HEK293 (cell line): ENCODE data around the gene TRPM2.

Experiments used
- CTCF ChIA-PET: fragments of 350-600 bp; formaldehyde crosslinking; extraction: SDS; loops from one replicate; lab custom pipeline; 2021; ENCODE audit warnings: antibody characterized with exemption; lab: Yijun Ruan, JAX
- POLR2A ChIA-PET: fragments of 300-600 bp; formaldehyde crosslinking; extraction: SDS; loops from one replicate; lab custom pipeline; 2020; ENCODE audit warnings: antibody characterized with exemption, inconsistent platforms; lab: Yijun Ruan, JAX
- H3K27ac ChIP-seq: fragments of 200-500 bp; sonication (Bioruptor generic); 2 replicates; pipeline ENCODE4 v1.5.1; 2014; ENCODE audit warnings: low read depth, low read length, control low read depth, inconsistent platforms; ENCODE audit errors: extremely low read depth
- H3K36me3 ChIP-seq, 2 experiments: fragments of 200-500 bp in 1 of 2; sonication (Bioruptor generic) in 1 of 2; 1 replicate in 1 of 2; 2 replicates in 1 of 2; pipeline ENCODE4 v1.5.1; 2014 to 2017; ENCODE audit warnings: inconsistent platforms in 2 of 2, low read length in 2 of 2; ENCODE audit not compliant: control insufficient read depth in 2 of 2, insufficient read depth in 1 of 2
- H3K4me1 ChIP-seq: fragments of 200-500 bp; sonication (Bioruptor generic); 2 replicates; pipeline ENCODE4 v1.5.1; 2014; ENCODE audit warnings: mild to moderate bottlenecking, low read length, inconsistent platforms; ENCODE audit not compliant: control insufficient read depth, insufficient read depth
- H3K4me3 ChIP-seq: 2 replicates; pipeline ENCODE4 v1.5.1; 2011; ENCODE audit warnings: low read depth, mild to moderate bottlenecking, control low read depth, low read length, moderate library complexity
- H3K9me3 ChIP-seq: fragments of 200-500 bp; sonication (Bioruptor generic); 2 replicates; pipeline ENCODE4 v1.5.1; 2014; ENCODE audit warnings: low read depth, low read length, inconsistent platforms; ENCODE audit not compliant: control insufficient read depth, insufficient read depth
- GLI2 ChIP-seq: fragments of 450-650 bp; formaldehyde crosslinking; IDR thresholded peaks from 2 replicates; pipeline ENCODE4; 2017; ENCODE audit warnings: missing biosample characterization, missing genetic modification characterization, low read depth, borderline replicate concordance
- GLI4 ChIP-seq: fragments of 450-650 bp; formaldehyde crosslinking; IDR thresholded peaks from 2 replicates; pipeline ENCODE4 v1.5.1; 2016; ENCODE audit warnings: missing biosample characterization, missing genetic modification characterization
- KLF8 ChIP-seq: fragments of 450-650 bp; formaldehyde crosslinking; IDR thresholded peaks from 2 replicates; pipeline ENCODE4 v1.5.1; 2016; ENCODE audit warnings: missing biosample characterization, missing genetic modification characterization
- REST ChIP-seq: fragments of 450-650 bp; formaldehyde crosslinking; IDR thresholded peaks from 2 replicates; pipeline ENCODE4 v1.5.1; 2016; ENCODE audit warnings: missing biosample characterization, missing genetic modification characterization
- SETDB1 ChIP-seq: IDR thresholded peaks from one replicate; pipeline ENCODE4 v1.6.1; 2017; ENCODE audit warnings: mild to moderate bottlenecking, low read length, moderate library complexity, mixed read lengths; ENCODE audit not compliant: insufficient read length
- ZEB2 ChIP-seq: fragments of 450-650 bp; formaldehyde crosslinking; IDR thresholded peaks from 2 replicates; pipeline ENCODE4 v1.5.1; 2016; ENCODE audit warnings: missing biosample characterization, missing genetic modification characterization
- ZFP3 ChIP-seq: fragments of 450-650 bp; formaldehyde crosslinking; IDR thresholded peaks from 2 replicates; pipeline ENCODE4 v1.5.1; 2016; ENCODE audit warnings: low read depth, missing biosample characterization, missing genetic modification characterization
- ZNF133 ChIP-seq: fragments of 450-650 bp; formaldehyde crosslinking; IDR thresholded peaks from 2 replicates; pipeline ENCODE4 v1.5.1; 2016; ENCODE audit warnings: missing biosample characterization, missing genetic modification characterization
- ZNF184 ChIP-seq: fragments of 450-650 bp; IDR thresholded peaks from 2 replicates; pipeline ENCODE4 v1.5.1; 2018; ENCODE audit warnings: missing biosample characterization, mild to moderate bottlenecking, missing genetic modification characterization
- ZNF223 ChIP-seq: fragments of 450-650 bp; formaldehyde crosslinking; IDR thresholded peaks from 2 replicates; pipeline ENCODE4 v1.5.1; 2016; ENCODE audit warnings: missing biosample characterization, missing genetic modification characterization
- ZNF23 ChIP-seq: fragments of 450-650 bp; formaldehyde crosslinking; IDR thresholded peaks from 2 replicates; pipeline ENCODE4 v1.5.1; 2016; ENCODE audit warnings: missing biosample characterization, missing genetic modification characterization, borderline replicate concordance
- ZNF24 ChIP-seq: fragments of 450-650 bp; formaldehyde crosslinking; IDR thresholded peaks from 2 replicates; pipeline ENCODE4 v1.5.1; 2016; ENCODE audit warnings: missing biosample characterization, missing genetic modification characterization
- ZNF26 ChIP-seq: fragments of 450-650 bp; formaldehyde crosslinking; IDR thresholded peaks from 2 replicates; pipeline ENCODE4 v1.5.1; 2016; ENCODE audit warnings: missing biosample characterization, missing genetic modification characterization
- ZNF302 ChIP-seq: fragments of 450-650 bp; formaldehyde crosslinking; IDR thresholded peaks from 2 replicates; pipeline ENCODE4 v1.5.1; 2016; ENCODE audit warnings: missing biosample characterization, missing genetic modification characterization, low read depth
- ZNF449 ChIP-seq: fragments of 450-650 bp; formaldehyde crosslinking; IDR thresholded peaks from 2 replicates; pipeline ENCODE4 v1.5.1; 2017; ENCODE audit warnings: missing biosample characterization, mild to moderate bottlenecking, missing genetic modification characterization, moderate library complexity
- ZNF548 ChIP-seq: fragments of 450-650 bp; formaldehyde crosslinking; IDR thresholded peaks from 2 replicates; pipeline ENCODE4 v1.5.1; 2016; ENCODE audit warnings: missing biosample characterization, missing genetic modification characterization
- ZNF645 ChIP-seq: fragments of 450-650 bp; formaldehyde crosslinking; IDR thresholded peaks from 2 replicates; pipeline ENCODE4; 2016; ENCODE audit warnings: missing biosample characterization, missing genetic modification characterization

Gene TRPM2

GRCh38 chr21:44459712-44460440 is 106.5 kb downstream of the TRPM2 start:
- H3K4me1 ChIP-seq: no peaks in the 10 kb centered on the region
- no peak overlapping the region for H3K4me3 ChIP-seq
- TF ChIP-seq ZNF24 (tag by site-specific recombination): no peak
- TF ChIP-seq GLI2: no peak
- no peak for TF ChIP-seq ZNF645 (tag by site-specific recombination)
- no peak for TF ChIP-seq REST (tag by site-specific recombination)
- TF ChIP-seq ZNF133 (tag by site-specific recombination): no peak
- TF ChIP-seq ZNF23 (tag by site-specific recombination): no peak
- no peaks in the 10 kb centered on the region for H3K9me3 ChIP-seq
- peaks cover 0 to 5% of the 10 kb centered on the region in 2 experiments; a peak in 1 of 3 replicates for H3K36me3 ChIP-seq
- no peak overlapping the region for H3K27ac ChIP-seq
- ChIA-PET POLR2A (no interaction called here), CTCF (no interaction called here)

- TF ChIP-seq ZFP3 (tag by site-specific recombination): no peak
- no peak for TF ChIP-seq ZNF223
- no peak for TF ChIP-seq ZNF548 (tag by site-specific recombination)
- TF ChIP-seq ZNF184 (tag by site-specific recombination): no peak
- no peak for TF ChIP-seq ZNF302 (tag by site-specific recombination)
- TF ChIP-seq ZEB2 (tag by site-specific recombination): no peak
- no peak for TF ChIP-seq ZNF26 (tag by site-specific recombination)
- no peak for TF ChIP-seq SETDB1
- no peak for TF ChIP-seq KLF8
- ChIA-PET POLR2A (no interaction called here), CTCF (no interaction called here)
- H3K4me3 ChIP-seq: no peak overlapping the region
- no peaks in the 10 kb centered on the region for H3K9me3 ChIP-seq
- H3K27ac ChIP-seq: no peak overlapping the region
- no peaks in the 10 kb centered on the region for H3K4me1 ChIP-seq
- H3K36me3 ChIP-seq: peaks cover 0 to 5% of the 10 kb centered on the region in 2 experiments; a peak in 1 of 3 replicates
Observed at GRCh38 chr21:44460441-44460755, 107.0 kb downstream of the TRPM2 start.

GRCh38 chr21:44461005-44461404 is 107.6 kb downstream of the TRPM2 start:
- TF ChIP-seq ZNF449 (tag by site-specific recombination): peak; percentile 80; the same call in 1 of the 2 replicates
- no peak for TF ChIP-seq GLI4 (tag by site-specific recombination)
- Histone ChIP-seq H3K36me3 (peaks cover 0 to 5% of the 10 kb centered on the region in 2 experiments; a peak in 1 of 3 replicates), H3K9me3 (no peaks in the 10 kb centered on the region), H3K4me1 (no peaks in the 10 kb centered on the region), H3K27ac (no peak overlapping the region), H3K4me3 (no peak overlapping the region)
- CTCF ChIA-PET: interaction anchor here (1.2 to 1.5 kb wide), 2 partner anchors 19 to 28 kb away, joined by 6 read pairs; no protein-coding TSS in a partner anchor
- POLR2A ChIA-PET: no interaction called here
